NT2/D1 (cell line): Measurements from ENCODE around the gene TSC22D3.

Experiments used
- SUZ12 ChIP-seq: IDR thresholded peaks from 2 replicates; pipeline ENCODE4 v1.6.1; 2011; ENCODE audit not compliant: insufficient read length, insufficient read depth; ENCODE audit errors: extremely low read depth
- YY1 ChIP-seq: IDR thresholded peaks from 2 replicates; pipeline ENCODE4 v1.6.1; 2011; ENCODE audit not compliant: insufficient read length, insufficient read depth
- ZNF274 ChIP-seq: IDR thresholded peaks from 2 replicates; pipeline ENCODE4 v1.6.1; 2011; ENCODE audit warnings: mild to moderate bottlenecking, low read depth, low read length

- TF ChIP-seq YY1 (no peak), ZNF274 (no peak), SUZ12 (no peak)
These were observed 38.6 kb downstream of the TSC22D3 start for GRCh38 chrX:107736781-107737531.
